GM19452 (cell line): ENCODE data around the gene SCIN.
"Not testable (repeated sequence)": the region's sequence is repeated elsewhere in the genome, so short reads cannot be mapped to it uniquely, and the experiment has no call there.

Experiments
- ATAC-seq: cut with Tn5 transposase; IDR thresholded peaks from one replicate; pipeline ENCODE4 v1.9.1; 2021; ENCODE audit not compliant: unreplicated experiment

Gene SCIN

DNA sequence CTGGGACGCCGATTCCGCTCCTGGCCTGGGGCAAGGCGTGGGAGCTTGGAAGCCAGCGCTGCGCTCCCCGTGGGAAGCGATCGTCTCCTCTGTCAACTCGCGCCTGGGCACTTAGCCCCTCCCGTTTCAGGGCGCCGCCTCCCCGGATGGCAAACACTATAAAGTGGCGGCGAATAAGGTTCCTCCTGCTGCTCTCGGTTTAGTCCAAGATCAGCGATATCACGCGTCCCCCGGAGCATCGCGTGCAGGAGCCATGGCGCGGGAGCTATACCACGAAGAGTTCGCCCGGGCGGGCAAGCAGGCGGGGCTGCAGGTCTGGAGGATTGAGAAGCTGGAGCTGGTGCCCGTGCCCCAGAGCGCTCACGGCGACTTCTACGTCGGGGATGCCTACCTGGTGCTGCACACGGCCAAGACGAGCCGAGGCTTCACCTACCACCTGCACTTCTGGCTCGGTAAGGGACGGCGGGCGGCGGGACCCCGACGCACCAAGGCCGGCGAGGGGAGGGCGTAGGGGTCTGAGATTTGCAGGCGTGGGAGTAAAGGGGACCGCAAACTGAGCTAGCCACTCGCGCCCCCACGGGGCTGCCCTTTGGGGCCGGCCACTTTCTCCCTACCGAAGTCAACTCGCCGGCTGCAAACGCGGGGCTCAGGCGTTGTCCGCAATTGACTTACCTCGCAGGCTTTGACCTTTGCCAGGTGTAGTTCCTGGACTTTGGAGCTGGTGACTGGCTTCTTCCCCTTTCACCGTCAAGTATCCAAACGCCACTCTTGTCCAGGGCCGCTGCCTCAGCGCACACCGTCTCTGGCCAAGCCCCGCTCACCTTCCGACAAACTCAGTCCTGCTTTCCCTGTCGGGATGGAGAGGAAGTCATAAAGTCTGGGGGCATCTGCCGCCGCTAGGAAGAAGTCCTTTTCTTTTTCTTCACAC lies at the start of gene SCIN:
Gene SCIN, plus strand, starts transcription at position 187 of the 928 bp plus-strand sequence. Its CDS starts 67 bp downstream, at position 254.
- ATAC-seq = no peak

DNA sequence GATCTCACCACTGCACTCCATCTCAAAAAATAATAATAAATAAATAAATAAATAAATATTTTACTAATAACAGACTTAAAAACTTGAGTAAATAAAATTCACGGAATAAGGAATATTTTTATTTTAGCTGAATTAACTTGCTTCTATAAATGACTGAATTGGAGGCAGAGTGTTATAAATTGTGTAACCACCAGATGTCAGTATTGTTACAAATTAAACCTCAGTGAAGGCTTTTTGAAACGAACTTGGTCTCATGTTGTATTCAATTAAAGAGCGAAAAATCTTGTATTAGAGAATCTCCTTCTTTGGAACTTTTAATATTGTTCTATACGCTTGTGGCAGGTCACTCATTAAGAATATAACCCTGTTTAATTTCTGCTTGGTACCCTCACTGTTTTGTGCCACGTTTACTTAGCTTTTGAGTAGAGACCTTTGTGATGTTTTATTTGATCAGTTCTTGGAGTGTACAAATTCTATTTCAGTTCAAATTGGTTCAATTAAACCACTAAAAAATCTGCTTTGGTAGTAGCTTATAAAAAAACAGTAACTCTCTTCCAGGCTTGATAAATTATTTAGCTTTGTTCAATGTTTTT lies 45.6 kb upstream of the SCIN start:
- peak; percentile 71 for ATAC-seq

DNA sequence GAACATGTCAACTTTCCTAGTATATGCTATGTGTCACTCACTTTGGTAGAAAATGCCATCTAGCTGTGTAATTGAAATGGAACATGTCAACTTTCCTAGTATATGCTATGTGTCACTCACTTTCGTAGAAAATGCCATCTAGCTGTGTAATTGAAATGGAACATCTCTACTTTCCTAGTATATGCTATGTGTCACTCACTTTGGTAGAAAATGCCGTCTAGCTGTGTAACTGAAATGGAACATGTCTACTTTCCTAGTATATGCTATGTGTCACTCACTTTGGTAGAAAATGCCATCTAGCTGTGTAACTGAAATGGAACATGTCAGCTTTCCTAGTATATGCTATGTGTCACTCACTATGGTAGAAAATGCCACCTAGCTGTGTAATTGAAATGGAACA lies 43.8 kb upstream of the SCIN start:
- ATAC-seq = not testable (repeated sequence)

DNA sequence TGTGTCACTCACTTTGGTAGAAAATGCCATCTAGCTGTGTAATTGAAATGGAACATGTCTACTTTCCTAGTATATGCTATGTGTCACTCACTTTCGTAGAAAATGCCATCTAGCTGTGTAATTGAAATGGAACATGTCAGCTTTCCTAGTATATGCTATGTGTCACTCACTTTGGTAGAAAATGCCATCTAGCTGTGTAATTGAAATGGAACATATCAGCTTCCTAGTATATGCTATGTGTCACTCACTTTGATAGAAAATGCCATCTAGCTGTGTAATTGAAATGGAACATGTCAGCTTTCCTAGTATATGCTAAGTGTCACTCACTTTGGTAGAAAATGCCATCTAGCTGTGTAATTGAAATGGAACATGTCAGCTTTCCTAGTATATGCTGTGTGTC lies 42.9 kb upstream of the SCIN start:
- not testable (repeated sequence) for ATAC-seq

DNA sequence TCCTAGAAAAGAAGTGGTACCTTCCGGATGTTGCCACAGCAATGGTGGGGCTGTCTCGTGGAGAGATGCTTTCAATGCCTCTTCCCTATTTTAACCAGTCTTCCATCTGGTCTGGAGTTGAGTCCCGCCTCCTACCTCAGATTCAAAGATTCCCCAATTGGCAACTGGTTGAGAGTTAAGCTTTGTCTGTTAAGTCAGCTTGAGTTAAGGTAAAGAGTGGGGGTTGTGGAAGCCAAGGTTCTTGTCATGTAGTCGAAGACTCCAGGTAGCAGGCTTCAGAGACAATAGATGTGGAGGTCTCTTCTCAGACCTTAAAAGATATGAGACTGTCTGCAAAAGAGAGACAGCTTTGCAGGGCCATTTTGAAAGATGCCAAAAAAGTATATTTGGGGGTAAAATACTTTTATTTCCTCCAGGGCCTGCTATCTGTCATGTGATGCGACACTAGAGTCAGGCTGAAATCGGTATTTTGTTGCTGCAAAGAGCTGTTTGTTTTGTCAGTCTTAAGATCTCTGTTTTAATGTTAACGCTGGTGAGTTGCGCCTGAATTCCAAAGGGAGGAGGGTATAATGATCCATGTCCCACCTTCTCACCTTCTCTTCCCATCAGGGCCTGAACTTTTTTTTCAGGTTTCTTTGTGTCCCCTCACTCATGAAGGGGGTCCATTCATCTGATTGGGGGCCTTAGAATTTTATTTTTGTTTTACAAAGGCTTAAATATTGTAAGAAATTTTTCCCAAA lies 40.4 kb upstream of the SCIN start:
- ATAC-seq = no peak

DNA sequence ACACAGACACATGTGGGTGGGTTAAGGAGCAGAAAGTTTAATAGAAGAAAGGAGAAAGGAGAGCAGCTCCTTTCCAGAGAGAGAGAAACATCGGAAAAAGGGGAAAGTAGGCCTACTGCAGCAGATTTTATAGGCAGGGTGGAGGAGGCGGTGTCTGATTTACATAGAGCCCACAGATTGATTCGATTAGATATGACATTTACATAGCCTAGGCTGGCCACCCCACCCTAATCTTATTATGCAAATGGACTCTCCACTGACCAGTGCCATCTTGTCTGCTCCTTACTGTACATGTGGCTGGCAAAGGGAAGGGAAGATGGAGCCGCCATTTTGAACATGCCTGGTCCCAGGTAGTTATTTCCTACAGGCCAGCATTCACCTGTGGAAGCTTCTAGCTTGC lies 38.7 kb upstream of the SCIN start:
- ATAC-seq = no peak

DNA sequence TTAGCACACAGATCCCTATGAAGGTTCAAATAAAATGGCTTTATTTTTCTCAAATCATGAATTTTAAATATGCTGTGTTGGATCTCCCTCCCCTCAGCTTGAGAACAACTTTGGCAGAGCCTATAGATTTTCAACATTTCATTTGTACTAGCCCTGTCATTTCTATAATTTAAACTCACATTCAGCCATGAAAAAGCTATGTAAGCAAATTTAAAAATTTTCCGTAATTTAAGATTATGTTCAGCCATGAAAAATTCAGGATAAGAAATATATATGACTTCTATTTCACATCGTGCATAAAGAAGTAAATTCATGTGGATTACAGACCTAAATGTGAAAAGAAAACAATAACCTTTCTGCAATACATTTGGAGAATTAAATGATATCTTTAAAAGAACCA lies 36.5 kb upstream of the SCIN start:
- ATAC-seq = no peak

DNA sequence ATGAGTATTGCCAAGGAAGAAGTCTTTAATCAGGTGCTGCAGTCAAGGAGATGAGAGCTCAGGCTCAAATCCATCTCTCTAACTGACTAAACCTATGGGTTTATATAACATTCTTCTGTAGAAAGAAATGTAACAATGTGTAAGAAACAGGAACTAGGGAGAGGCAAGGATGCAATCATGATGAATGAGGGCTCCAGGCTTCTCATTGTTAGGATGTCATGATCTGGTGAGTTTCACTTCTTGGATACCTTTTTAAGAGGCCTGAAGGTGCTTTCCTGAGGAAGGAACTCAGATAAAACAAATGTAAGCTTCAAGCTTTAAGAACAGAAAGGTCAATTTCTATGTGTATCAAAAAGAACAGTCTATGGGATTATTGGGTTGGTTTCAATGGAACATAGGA lies 30.8 kb upstream of the SCIN start:
- ATAC-seq = no peak

DNA sequence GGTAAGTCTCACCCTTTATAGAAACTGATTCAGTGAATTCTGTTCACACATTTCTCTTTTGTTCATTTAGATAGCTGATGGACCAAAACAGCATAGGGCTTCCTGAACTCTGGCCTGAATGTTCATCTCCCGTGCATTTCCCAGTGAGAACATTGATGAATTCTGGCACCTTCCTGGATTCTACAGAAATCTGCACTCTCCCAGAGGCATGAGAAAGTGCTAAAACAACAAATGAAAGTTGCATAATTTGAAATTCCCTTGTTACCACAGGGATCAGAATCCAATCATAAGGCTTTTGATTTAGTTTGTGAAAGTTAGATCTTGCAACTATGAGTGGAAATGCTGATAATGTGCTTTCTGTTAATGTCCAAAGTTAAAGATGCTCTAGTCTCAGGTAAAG lies 29.7 kb upstream of the SCIN start:
- ATAC-seq = no peak

DNA sequence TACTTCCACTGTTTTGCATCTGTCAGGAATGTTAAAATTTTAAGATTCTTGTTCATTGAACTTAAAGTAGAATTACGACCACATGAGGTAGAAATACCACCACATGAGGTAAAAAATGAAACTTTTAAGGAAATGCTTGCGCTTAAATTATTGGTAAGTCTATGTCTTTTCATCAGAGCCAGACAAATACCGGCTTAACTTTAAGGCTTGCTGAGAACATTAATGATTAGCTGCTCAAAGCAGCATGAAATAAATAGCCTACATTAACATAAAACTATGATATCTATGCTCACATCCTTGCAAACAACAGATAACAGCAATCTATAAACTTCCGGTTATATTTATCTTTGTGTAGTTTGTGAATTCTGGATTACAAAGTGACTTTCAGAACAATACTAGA lies 26.9 kb upstream of the SCIN start:
- no peak for ATAC-seq

DNA sequence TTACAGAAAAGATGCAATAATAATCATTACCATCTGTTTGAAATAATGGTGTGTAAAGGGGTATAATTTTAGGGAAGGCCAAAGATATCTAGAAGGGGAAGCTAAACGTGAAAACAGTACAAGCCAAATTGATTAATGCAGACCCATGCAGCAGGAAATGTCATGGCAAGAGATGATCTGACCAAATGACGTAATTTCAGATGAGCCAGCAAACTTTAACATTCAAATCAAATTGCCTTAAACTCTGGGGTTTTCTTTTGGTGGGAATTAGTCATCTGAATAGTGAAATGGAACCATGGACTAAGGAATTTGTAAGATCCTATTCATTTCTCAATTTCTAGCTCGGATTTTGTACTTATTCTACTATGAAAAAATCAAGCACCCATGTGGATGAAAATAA lies 21.4 kb upstream of the SCIN start:
- ATAC-seq = no peak

DNA sequence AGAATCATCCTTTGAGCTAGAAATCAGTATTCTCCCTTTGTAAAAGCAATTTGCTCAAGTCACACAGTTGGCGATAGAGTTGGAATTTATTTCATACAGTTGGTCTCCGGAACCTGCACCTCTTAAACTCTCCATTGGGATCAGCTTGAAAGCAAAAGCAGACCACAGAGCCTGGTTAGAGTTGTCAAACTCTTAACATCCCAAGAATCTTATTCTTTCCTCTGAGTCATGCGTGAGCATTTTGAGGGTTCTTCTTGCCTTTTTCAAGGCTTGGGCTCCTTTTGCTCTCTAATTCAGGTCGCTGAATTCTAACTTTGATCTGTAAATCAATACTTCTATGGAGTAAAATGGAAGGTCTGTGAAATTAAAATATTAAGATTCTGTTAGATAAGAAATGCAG lies 19.6 kb upstream of the SCIN start:
- ATAC-seq = no peak

DNA sequence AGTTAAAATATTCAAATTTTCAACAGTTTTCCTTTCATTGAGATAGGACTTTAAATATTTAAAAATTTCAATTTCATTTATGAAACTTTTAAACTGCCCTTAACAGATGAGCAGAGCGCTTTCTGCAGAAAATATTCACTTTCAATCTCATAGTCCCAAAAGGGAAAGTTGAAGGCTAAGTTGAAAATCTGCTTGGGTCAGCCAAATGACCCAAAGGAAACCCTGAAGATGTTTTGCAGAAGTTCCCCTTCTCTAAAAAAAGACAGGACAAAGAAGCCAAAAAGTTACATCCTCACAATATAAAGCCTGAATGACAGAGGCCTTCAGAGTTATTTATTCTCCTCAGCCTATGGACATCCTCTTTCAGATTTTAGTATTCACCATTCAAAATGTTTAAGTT lies 17.6 kb upstream of the SCIN start:
- no peak for ATAC-seq

DNA sequence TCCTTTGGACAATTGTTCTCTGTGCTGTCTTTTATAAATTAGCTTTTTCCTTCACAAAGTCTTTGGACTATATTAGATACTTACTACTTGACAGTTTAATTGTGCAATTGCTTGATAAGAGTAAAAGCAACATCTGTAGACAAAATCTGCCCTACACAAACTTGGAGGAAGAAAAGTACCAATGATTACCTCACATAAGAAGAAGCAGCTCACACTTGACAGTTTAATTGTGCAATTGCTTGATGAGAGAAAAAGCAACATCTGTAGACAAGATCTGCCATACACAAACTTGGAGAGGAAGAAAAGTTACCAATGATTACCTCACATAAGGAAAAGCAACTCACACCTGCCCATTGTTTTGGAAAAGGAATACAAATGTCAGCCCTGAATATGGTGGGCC lies 17.1 kb upstream of the SCIN start:
- no peak for ATAC-seq

DNA sequence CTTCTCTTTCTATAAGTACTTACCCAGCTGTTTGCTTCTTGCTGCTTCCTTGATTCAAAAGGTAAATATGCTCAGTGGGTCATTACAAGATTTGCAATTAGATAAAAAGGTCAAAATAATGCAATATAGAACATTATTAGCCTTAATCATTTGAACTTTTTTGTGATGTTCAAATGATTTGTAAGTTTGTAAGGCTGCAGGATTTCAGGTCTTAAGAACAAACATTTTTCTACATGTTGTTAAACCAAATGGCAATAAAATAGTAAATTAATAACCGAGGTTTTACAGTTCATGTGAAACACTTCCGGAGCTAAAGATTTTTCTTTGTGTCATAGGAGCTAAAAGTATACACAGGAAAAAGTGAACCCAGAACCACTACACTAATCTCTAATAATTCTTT lies 16.2 kb upstream of the SCIN start:
- no peak for ATAC-seq

DNA sequence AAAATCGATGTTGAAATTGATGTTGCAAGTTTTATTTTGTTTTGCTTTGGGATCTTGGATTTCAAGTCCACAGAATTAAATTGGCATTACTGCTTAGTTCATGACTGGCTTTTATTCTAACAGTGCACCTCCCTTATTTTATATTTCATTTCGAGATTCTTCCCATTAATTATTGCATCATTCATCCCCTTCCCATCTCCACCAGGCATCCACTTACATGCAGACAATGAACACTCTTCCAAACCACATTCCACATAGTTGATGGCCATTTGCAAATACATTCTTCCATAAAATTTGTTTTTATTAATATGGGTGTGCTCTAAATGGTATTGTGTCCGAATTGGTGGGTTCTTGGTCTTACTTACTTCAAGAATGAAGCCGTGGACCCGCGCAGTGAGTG lies 15.6 kb upstream of the SCIN start:
- ATAC-seq = no peak

DNA sequence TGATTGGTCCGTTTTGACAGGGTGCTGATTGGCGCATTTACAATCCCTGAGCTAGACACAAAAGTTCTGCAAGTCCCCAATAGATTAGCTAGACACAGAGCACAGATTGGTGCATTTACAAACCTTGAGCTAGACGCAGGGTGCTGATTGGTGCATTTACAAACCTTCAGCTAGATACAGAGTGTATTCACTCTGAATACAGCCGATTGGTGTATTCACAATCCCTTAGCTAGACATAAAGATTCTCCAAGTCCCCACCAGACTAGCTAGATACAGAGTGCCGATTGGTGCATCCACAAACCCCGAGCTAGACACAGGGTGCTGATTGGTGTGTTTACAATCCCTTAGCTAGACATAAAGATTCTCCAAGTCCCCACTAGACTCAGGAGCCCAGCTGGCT lies 14.8 kb upstream of the SCIN start:
- not testable (repeated sequence) for ATAC-seq

DNA sequence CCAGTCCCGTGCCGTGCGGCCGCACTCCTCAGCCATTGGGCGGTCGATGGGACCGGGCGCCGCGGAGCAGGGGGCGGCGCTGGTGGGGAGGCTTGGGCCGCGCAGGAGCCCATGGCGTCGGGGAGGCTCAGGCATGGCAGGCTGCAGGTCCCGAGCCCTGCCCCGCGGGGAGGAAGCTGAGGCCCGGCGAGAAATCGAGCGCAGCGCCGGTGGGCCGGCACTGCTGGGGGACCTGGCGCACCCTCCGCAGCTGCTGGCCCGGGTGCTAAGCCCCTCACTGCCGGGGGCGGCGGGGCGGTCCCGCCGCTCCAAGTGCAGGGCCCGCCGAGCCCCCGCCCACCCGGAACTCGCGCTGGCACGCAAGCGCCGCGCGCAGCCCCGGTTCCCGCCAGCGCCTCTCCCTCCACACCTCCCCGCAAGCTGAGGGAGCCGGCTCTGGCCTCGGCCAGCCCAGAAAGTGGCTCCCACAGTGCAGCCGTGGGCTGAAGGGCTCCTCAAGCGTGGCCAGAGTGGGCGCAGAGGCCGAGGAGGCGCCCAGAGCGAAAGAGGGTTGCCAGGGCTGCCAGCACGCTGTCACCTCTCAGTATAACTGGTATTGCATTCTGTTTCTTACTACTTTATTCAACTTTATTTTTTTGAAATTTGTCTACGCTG lies 14.3 kb upstream of the SCIN start:
- ATAC-seq = not testable (repeated sequence)

DNA sequence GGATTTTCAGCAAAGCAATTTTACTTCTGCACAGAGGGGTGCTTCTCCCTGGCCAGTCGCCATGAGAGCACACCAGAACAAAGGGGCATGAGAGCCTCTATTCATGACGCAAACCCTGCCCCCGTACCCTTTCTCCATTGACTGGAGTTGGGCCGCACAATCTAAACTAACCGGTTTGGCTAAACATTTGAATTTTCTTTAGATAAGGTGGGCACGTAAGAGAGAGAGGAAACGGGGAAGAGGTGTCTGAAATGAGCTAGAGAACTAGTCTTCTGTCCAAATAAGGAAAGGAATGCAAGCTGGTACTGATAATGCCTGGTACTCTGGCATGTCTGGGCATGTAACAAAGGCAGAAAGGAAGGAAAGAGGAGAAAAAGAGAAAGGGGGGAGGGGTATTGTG lies 13.2 kb upstream of the SCIN start:
- no peak for ATAC-seq

DNA sequence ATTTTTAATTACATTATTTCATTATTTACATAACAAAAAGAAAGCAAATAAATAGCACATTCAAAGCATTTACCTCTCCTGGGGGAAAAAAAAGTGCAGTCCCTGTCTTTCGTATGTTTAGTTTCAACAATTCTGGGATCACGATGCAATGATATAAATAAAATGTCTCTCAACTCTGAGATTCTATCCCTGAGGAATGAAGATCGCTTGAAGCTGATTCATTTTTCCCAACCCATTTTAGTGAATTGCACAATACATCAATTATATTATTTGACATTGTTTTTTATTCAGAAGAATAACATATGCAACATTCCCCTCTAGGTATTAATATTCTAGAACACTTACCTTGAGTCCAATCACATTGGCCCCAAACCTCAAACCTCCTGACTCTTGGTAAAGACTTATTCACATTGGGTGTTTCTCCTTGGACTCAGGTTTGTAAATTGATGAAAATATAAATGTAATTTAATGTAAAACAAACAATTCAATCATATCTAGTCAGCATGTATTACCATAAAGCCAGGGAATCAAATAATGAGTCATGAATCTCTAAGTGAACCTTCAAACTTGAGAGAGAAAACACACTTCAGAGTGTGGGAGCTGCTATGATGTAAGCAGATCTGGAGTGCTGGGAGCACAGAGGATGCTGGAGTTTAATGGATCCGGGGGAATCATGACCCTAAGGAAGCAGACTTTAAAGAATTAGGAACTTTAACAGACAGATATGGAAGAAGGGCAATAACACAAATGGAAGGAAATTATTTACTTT lies 5.3 kb upstream of the SCIN start:
- no peak for ATAC-seq

DNA sequence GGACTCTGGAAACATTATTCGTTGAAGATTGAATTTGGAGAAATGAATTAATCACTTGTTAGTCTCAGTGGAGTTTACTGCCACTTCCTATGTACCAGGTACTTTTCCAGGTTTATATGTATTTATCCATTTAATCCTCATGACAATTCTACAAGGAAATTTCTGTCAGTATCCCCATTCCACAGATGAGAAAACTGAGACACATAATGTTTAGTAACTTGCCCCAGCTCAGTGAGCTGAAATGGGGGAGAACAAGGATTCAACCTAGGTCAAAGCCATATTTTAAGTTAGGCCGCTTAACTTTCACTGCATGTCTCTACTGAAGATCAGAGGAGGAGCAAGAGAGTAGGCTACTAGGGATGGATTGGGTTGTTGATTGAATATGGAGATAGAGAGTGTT lies 4.6 kb upstream of the SCIN start:
- no peak for ATAC-seq
